ENCODE data around the gene GPX5.
"Not testable (repeated sequence)": the region's sequence is repeated elsewhere in the genome, so short reads cannot be mapped to it uniquely, and the experiment has no call there.

Gene GPX5

GRCh38 chr6:28515676-28516075 lies 10.0 kb upstream of the GPX5 start, which contains the start of gene GPX6:
Gene GPX6, minus strand, starts transcription at chr6:28515793. Its CDS starts 50 bp downstream, at chr6:28515743.
- no peak for DNase-seq (ENCODE audit: low read depth)

- no peak for DNase-seq (ENCODE audit: low read depth)
These were observed 7.7 kb upstream of the GPX5 start for GRCh38 chr6:28517964-28518363.

DNA sequence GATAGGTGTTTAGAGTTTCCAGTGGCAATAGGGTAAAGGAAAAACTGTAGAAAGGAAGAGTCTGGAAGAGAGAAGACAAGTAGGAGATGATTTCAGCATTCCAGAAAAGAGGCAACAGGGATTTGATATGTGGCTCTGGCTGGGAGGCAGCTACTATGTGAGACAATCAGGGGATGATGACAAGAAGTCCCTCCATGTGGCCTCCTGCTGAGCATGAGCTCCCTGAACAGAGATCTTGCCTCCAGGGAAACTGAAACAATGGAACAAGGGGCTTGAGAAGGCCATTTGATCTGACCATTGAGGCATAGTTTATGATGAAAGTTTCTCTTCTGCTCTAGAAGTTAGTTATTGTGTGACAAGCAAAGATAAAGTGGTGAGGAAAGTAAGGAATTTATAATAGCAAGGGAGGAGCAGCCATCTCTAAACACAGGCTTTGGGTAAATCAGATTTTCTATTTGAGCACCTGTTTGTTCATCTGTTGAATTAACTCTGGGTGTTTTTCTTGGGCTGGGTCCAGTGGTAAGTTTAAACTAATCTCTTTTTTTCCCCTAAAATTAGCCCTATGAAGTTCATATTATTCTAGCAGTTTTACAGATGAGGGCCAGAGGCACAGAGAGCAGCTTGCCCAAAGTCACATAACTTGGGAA lies 3.0 kb upstream of the GPX5 start:
- DNase-seq (ENCODE audit: low read depth), result no peak

DNA sequence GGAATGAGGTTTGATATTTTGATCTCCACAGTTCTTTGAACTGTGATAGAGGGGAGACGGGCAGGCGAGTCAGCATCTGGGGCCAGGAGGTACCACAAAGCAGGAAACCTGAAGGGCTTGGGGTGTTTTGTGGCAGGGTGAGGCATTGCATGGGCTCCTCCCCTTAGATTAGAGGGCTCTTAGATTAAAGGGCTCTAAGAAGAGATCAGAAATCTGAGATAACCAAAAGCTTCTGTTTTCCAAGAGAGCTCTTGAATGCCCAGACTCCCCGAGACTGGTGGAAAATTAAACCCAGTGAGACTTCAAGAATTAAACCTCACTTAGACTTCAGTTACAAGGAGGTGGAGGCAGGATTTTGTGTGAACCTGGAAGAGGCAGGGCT lies 2.4 kb upstream of the GPX5 start:
- no peak for DNase-seq (ENCODE audit: low read depth)

DNA sequence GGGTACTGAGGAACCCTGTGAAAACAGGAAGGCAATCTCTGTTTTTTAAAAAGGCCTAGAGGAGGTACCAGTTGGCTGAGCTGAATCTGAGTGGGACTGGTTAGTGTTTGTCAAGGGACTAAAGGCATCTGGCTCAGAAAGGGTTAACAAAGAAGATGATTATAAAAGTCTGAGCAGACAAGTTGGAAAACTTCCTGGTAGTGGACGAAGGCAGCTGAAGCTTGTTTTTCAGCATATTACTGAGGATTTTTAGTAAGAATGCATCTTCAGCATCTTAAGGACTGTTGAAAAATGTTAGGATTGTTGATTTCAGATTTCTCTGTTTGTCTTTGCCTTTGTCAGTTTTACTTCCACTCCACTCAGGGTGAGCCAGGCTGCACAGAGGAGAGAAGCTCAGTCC lies 5.1 kb downstream of the GPX5 start:
- no peak for DNase-seq (ENCODE audit: low read depth)

- no peak for DNase-seq (ENCODE audit: low read depth)
These were observed 5.9 kb downstream of the GPX5 start for GRCh38 chr6:28531479-28532128.

- no peak for DNase-seq (ENCODE audit: low read depth)
These were observed 8.6 kb downstream of the GPX5 start for GRCh38 chr6:28534306-28534705.

DNA sequence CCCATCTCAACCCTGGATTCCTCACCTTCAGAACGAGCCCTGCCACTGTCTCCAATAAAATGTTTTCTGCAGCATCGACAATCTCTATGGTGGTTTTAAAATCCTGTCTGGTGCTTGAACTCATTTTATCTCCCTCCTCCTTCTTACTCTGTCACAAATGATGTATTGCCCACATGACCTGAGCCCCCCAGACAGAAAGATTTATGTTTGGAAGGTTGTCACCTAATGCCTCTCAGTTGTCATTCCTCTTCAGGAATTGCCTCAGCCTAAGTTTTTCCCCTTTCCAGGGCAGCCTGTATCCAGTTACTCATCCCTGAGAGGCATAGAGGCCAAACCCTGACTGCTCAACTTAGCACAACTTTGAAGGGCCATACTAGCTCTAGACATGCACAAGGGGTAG lies 9.2 kb downstream of the GPX5 start:
- DNase-seq (ENCODE audit: low read depth), result no peak

DNA sequence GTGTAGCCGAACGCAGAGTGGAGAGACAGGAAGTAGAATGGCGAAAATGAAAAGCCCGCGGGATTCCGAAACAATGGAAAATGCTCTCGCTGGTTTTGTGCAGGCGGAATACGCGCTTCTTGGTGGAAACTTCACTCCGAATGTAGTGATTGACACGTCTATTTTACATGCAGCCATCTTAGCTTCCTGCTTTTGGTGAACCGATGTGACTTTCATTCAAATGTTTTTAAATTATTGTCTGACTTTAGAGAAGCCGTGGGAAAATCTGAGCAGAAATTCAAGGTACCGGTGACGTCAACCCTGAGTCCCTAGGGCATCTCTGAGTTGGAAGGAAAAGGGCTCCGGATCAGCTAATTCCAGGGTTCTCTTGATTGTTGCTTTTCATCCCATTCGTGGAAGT lies 11.4 kb downstream of the GPX5 start:
- DNase-seq (ENCODE audit: low read depth), result no peak

GRCh38 chr6:28537509-28538140 lies 11.9 kb downstream of the GPX5 start:
- peak; percentile 23 for DNase-seq (ENCODE audit: low read depth)

GRCh38 chr6:28541996-28542395 lies 16.3 kb downstream of the GPX5 start:
- no peak for DNase-seq (ENCODE audit: low read depth)

GRCh38 chr6:28542440-28543296 lies 17.0 kb downstream of the GPX5 start:
- peak; percentile 39 for DNase-seq (ENCODE audit: low read depth)

DNA sequence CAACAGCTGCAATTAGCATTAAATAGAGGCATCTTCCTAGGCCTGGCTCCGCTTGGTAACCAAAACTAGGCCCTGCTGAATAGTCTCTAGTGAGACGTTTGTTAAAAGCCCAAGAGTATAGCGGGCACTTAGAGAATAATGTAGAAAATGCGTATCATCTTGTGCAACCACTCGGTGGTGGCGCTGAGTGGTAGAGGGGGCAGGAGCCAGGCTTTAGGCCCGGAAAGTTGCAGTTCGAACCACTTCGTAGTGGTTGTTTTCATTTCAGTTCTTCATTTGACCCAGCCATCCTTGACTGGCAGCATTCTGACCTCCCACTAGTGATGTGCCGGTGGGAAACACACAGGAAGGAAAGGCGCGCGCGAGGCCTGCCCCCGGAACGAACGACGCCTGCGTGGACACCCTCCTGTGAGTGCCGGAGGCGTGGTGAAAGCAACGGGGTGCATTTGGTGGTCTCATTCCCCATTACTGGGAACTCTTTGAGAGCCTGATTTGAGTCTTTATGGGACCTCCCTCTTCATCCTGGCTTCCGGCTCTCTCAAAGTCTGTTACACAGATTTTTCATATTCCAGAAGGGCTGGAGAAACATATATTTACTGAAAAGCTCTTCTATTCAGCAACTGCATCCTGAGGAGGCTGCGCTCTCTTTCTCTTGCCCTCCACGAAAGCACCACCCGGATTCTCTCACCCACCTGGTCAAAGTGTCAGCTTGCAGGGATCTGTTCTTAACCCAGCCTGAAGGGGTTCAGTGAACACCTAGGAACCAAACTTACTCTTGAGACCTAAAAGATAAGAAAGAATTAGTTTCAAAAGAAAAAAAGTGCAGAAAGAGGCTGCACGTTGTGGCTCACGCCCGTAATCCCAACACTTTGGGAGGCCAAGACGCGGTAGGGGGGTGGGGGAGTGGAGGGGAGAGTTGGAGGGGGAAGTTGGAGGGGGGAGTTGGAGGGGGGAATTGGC lies 18.2 kb downstream of the GPX5 start:
- no peak for DNase-seq (ENCODE audit: low read depth)

GRCh38 chr6:28545955-28546354 lies 20.3 kb downstream of the GPX5 start:
- DNase-seq (ENCODE audit: low read depth), result no peak

GRCh38 chr6:28547003-28547402 lies 21.3 kb downstream of the GPX5 start:
- not testable (repeated sequence) for DNase-seq (ENCODE audit: low read depth)

DNA sequence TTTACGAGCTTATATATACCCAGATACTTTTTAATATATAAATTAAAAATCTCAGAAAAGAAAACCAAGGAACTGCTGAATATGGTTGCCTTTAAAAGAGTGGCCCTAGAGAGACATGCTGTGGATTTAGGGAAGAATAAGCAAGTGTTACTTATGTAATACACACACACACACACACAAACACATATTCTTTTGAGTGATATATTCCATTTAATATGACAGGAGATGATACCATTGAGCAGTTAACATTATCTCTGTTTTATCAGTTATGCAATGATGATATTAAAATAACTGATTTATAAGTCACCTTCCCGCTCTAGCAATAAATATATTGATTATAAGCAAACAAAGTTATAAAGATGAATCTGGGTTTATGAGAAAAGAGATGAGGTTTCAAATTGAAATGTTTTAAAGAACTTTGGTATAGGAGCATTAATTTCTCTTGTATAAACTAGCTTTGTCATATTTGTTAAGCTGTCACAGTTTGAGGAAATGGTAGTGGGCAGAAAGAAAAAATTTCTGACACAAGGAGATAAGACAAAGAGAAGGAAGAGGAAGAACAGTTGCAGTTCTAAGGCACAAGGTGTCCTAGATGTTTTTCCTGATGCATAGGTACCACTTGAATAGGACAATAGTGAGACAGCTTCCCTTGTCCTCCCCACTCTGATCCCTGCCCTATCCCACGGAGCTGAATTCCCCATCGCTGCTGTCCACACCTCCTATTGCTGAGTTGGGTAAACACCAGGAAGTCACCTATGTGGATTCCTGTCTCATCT lies 26.4 kb downstream of the GPX5 start:
- no peak for DNase-seq (ENCODE audit: low read depth)

GRCh38 chr6:28553384-28553985 lies 27.8 kb downstream of the GPX5 start:
- no peak for DNase-seq (ENCODE audit: low read depth)

DNA sequence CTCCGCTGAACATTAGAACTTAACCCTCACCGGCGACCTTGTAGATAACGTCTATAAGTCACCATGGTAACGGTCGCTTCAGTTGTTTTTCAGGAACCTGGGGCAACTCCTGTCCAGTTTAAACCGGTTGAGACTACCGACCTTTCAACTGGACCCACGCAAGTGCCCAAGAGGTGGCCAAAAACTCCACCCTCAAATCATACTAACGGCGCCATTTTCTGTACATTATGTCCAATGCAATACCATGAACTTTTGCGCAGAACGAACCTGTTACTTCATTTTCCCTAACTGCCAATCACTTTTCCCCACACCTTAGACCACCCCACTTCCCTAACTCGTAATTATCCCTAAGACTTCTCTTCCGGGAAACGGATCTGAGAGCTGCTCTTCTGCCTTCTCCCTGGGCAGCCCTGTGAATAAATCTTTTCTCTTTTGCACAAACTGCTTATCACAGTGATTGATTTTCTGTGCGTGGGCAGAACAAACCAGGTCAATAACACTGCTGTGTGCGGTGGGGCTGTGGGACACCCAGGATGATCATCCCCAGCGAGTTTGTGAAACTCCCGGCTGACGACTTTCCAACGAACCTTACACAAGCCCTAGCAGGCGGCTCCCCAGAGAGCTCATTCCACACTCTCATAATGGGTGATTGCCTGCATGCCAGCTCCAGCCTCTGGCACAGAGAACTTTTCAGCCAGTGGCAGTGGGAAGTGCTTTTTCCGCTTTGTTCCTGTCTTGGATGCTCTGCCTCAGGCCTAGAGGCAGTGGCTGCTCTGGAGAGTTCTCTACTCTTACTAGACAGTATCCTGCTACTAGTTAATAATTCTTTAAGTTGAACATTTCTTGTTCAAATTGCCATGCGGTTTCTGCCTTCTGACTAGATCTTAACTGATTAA lies 28.6 kb downstream of the GPX5 start:
- DNase-seq (ENCODE audit: low read depth), result no peak

- no peak for DNase-seq (ENCODE audit: low read depth)
These were observed 29.5 kb downstream of the GPX5 start for GRCh38 chr6:28555136-28555535.

Measured in activated T-cell treated with anti-CD3 and anti-CD28 coated beads for 48 hours (primary cell).